ENCODE measurements around the gene C2CD4D. TPM values are rescaled to one million over a fixed set of nuclear protein-coding genes. Genes with fewer than 3 reads are reported as not detected.

Gene C2CD4D
- total RNA-seq, 1 experiment from 2014 or later = 0.17 TPM

GRCh38 chr1:151846062-151846568 lies 6.5 kb upstream of the C2CD4D start:
- ATAC-seq = peak; percentile 85

More at GRCh38 chr1:151846062-151846568, 6.5 kb upstream of the C2CD4D start:
- RAD21 ChIA-PET (ENCODE audit: low non-redundant PET in 1 of 2, low total read pairs in 2 of 2, uncharacterized antibody in 2 of 2, unreplicated experiment in 2 of 2) = interaction anchor here in 1 of 2 experiments (0.6 kb wide), 1 partner anchor 59 kb away, joined by 3 read pairs; no protein-coding TSS in a partner anchor
- H3K27me3 ChIP-seq (ENCODE audit: insufficient read depth, low read length) = no peaks in the 10 kb centered on the region
- H3K36me3 ChIP-seq (ENCODE audit: control insufficient read depth in 1 of 2, insufficient read depth in 2 of 2, low read length in 2 of 2) = no peaks in the 10 kb centered on the region
- peak overlapping the region; percentile 36; the same call in 1 of the 2 replicates for H3K4me2 ChIP-seq (ENCODE audit: low read length)
- intact Hi-C loops (cut with micrococcal nuclease) = no loop called here
- H3K27ac ChIP-seq (ENCODE audit: low read depth, low read length) = no peak overlapping the region
- no peak overlapping the region for H3K9ac ChIP-seq (ENCODE audit: low read length)
- no peaks in the 10 kb centered on the region; the same call in 1 of the 2 replicates for H3K9me2 ChIP-seq (ENCODE audit: insufficient read depth)
- peak; percentile 24 for DNase-seq (ENCODE audit: low read depth, low spot score)
- CTCF ChIA-PET = interaction anchor here (1.2 to 2.9 kb wide), 2 partner anchors 10 to 88 kb away, joined by 3 to 8 read pairs; no protein-coding TSS in a partner anchor
- peaks cover 0 to 17% of the 10 kb centered on the region in 2 experiments; a peak in 2 of 4 replicates for H3K4me1 ChIP-seq (ENCODE audit: control insufficient read depth in 1 of 2, insufficient read depth in 2 of 2, low read length in 2 of 2)
- no peaks in the 10 kb centered on the region for H3K9me3 ChIP-seq (ENCODE audit: control insufficient read depth in 1 of 2, insufficient read depth in 1 of 2, low read depth in 1 of 2, low read length in 2 of 2)
- TF ChIP-seq FOSL1 (IDR thresholded peaks at IDR 0.05; ENCODE audit: low read depth) (0 out of 2 replicates have a peak, but pooled peaks have one; percentile 29), RAD21 (IDR thresholded peaks at IDR 0.05; ENCODE audit: low read depth) (no peak), MAX (IDR thresholded peaks at IDR 0.05) (no peak), SP1 (IDR thresholded peaks at IDR 0.05; ENCODE audit: low read depth) (no peak)
- TF ChIP-seq, protein P1, sequence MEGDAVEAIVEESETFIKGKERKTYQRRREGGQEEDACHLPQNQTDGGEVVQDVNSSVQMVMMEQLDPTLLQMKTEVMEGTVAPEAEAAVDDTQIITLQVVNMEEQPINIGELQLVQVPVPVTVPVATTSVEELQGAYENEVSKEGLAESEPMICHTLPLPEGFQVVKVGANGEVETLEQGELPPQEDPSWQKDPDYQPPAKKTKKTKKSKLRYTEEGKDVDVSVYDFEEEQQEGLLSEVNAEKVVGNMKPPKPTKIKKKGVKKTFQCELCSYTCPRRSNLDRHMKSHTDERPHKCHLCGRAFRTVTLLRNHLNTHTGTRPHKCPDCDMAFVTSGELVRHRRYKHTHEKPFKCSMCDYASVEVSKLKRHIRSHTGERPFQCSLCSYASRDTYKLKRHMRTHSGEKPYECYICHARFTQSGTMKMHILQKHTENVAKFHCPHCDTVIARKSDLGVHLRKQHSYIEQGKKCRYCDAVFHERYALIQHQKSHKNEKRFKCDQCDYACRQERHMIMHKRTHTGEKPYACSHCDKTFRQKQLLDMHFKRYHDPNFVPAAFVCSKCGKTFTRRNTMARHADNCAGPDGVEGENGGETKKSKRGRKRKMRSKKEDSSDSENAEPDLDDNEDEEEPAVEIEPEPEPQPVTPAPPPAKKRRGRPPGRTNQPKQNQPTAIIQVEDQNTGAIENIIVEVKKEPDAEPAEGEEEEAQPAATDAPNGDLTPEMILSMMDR (IDR thresholded peaks at IDR 0.05 in 2 of 3, conservative IDR thresholded peaks at IDR 0.05 in 1 of 3; ENCODE audit: borderline replicate concordance in 1 of 3, insufficient read depth in 1 of 3, low read depth in 2 of 3, low read length in 2 of 3) = peak in 1 of 3 experiments; percentile 18; a peak in 2 of 6 replicates
- POLR2A ChIA-PET = interaction anchor here (0.6 kb wide), 1 partner anchor 63 kb away, joined by 3 read pairs; the partner anchor contains the start of gene THEM4
- H2AFZ ChIP-seq (ENCODE audit: low read depth, low read length, poor library complexity, severe bottlenecking) = no peak overlapping the region
- no peaks in the 10 kb centered on the region for H3K79me2 ChIP-seq (ENCODE audit: insufficient read depth, low read length)
- no TSS peak for BruUV-seq (replicated peaks)
- no peaks in the 10 kb centered on the region for H4K20me1 ChIP-seq (ENCODE audit: insufficient read depth)
- no peak overlapping the region for H3K4me3 ChIP-seq (replicated peaks in 1 of 2; ENCODE audit: low read depth in 1 of 2, low read length in 2 of 2)
